DLD1 (cell line): Measurements from ENCODE around the gene KCNMB3.
"Not testable (repeated sequence)": the region's sequence is repeated elsewhere in the genome, so short reads cannot be mapped to it uniquely, and the experiment has no call there.

Experiments
- in situ Hi-C: cut with HindIII; loops from 2 replicates; pipeline ENCODE4 v1.10.0; 2017; ENCODE audit warnings: low sequenced_read_pairs

Gene KCNMB3

GRCh38 chr3:179265092-179265491 lies 14.2 kb upstream of the KCNMB3 start:
- in situ Hi-C loops = no loop called here

- in situ Hi-C loops = no loop called here
Measured at GRCh38 chr3:179264449-179264848, 13.5 kb upstream of the KCNMB3 start.

DNA sequence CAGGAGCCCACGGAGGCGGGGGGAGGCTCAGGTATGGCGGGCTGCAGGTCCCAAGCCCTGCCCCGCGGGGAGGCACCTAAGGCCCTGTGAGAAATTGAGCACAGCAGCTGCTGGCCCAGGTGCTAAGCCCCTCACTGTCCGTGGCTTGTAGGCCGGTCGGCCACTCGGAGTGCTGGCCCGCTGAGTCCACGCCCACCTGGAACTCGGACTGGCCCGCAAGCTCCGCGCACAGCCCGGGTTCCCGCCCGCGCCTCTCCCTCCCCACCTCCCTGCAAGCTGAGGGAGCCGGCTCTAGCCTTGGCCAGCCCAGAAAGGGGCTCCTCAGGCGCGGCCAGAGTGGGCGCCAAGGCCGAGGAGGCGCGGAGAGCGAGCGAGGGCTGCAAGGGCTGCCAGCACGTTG lies 12.2 kb upstream of the KCNMB3 start:
- in situ Hi-C loops = no loop called here

DNA sequence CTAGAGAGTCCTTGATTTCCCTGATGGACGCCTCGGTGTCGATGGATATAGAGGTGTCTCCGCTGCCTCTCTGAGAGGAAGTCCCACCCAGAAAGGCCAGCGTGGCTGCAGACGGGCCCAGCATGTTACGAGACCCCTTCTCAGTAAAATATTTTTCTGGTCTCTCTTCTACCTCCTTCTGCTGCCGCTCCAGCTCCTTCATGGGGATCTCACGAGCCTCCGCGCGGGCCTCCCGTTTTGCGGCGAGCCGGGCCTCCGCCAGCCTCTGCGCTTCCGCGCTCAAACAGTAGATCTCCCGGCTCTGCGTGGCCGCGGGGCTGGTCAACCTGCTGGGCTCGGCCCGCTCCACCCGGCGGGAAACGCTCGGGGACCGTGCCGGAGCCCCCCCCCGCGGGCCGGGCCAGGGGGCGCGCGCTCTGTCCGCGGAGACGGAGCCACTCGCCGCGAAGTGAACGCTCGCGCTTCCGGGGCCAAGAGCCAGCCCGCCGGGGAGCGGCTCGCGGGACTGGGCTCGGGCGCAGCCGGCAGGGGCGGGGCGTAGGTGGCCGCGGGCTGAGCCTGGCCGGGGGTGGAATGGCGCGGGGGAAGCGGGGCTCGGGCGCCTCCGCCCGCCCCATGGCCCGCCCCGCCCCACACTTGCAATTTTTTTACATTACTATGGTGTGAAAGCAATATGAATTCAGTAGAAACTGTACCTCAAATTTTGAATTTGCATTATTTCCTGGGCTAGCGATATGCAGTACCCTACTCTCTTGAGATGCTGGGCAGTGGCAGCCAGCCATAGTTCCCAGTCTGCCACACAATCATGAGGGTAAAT lies 10.2 kb upstream of the KCNMB3 start:
- in situ Hi-C loops = no loop called here

GRCh38 chr3:179259959-179260756 lies 9.2 kb upstream of the KCNMB3 start:
- in situ Hi-C loops = not testable (repeated sequence)

GRCh38 chr3:179258820-179259219 lies 7.9 kb upstream of the KCNMB3 start:
- in situ Hi-C loops = no loop called here

DNA sequence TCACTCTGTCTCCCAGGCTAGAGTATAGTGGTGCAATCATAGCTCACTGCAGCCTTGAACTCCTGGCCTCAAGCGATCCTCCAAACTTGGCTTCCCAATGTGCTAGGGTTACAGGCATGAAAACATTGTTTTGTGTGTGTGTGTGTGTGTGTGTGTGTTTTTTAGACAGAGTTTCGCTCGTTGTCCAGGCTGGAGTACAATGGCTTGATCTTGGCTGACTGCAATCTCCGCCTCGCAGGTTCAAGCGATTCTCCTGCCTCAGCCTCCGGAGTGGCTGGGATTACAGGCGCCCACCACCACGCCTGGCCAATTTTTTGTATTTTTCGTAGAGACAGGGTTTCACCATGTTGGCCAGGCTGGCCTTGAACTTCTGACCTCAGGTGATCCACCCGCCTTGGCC lies 6.8 kb upstream of the KCNMB3 start:
- in situ Hi-C loops = not testable (repeated sequence)

DNA sequence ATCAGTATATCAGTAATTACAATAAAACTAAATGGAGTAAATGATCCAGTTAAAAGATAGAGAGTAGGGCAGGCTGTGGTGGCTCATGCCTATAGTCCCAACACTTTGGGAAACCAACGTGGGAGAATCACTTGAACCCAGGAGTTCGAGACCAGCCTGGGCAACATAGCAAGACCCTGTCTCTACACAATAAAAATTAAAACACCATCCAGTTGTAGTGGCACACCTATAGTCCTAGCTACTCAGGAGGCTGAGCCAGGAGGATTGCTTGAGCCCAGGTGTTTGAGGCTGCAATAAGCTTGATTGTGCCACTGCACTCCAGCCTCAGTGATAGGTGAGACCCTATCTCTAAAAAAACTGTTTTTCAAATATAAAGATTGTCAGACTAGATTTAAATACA lies 5.9 kb upstream of the KCNMB3 start:
- in situ Hi-C loops = no loop called here

DNA sequence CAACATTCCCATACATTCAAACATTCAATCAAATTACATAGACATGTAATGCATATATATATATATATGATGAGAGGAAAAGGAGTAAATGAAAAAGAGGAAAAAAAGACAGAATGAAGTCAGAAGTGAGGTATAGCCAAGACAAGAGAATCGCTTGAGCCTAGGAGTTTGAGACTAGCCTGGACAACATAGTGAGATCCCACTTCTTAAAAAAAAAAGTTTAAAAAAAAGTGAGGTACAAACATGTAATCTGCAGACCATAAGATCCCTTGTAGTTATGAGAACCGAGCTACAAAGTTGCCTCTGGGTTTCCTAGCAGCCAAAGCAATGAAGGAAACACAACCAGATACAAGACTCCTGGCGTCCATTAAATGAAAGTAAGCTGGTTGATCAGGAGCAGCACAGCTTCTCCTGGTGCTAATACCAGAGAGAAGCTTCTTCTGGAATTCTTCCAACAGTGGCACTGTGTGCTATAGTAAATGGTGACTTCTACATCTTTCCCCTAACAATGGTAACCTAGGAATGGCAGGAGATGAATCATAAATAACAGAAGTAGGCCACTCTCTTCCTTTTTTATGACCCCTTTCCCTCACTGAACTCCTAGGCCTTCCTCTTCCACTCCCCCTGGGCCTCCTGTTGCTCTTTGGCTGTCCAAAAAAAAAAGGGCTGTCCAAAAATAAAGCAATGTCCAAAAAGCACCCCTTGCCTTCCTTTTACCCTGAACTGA lies 3.5 kb downstream of the KCNMB3 start:
- in situ Hi-C loops = no loop called here

GRCh38 chr3:179244878-179245277 lies 6.0 kb downstream of the KCNMB3 start:
- in situ Hi-C loops = no loop called here

- in situ Hi-C loops = not testable (repeated sequence)
Measured at GRCh38 chr3:179242859-179243258, 8.1 kb downstream of the KCNMB3 start.

GRCh38 chr3:179240299-179240698 lies 10.6 kb downstream of the KCNMB3 start:
- in situ Hi-C loops = not testable (repeated sequence)

DNA sequence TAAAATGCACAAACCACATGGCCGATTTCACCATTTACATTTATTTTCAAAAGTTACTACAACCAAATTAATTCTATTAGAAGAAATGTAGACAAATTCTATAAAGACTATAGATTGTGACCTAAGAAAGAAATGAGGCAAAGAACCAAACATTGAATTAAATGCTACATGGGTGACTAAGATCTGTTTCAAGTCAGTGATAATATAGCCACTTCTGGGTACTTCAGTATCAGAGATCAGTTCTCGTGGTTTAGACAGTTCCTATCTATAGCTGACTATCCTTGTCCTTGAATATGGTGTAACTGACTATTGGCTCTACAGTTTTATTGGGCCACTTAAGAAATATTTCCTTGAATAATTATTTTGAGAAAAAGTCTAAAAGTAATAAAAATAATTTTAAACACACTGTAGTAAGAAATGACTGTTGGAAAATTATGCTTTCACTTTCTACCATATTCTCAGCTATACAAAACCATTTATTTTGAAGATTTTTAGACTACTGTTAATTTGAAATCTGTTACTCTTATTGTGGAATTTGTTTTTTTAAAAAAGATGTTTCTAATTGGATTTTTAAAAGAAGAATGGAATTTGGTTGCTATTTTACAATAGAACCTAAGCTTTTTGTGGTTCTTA lies 14.1 kb downstream of the KCNMB3 start:
- in situ Hi-C loops = no loop called here

- in situ Hi-C loops = no loop called here
Measured at GRCh38 chr3:179234199-179234598, 16.7 kb downstream of the KCNMB3 start.

DNA sequence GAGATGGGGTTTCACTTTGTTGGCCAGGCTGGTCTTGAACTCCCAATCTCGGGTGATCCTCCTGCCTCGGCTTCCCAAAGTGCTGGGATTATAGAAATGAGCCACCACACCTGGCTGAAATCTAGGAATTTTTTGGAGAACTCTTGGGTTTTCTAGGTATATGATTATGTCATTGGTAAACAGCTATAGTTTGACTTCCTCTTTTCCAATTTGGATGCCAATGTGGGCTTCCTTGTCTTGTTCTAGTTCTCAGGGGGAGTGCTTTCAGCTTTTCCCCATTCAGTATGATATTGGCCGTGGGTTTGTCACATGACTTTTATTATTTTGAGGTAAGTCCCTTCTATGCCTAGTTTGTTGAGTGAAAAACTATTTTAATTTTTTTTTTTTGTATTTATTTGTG lies 17.9 kb downstream of the KCNMB3 start:
- in situ Hi-C loops = no loop called here

GRCh38 chr3:179229177-179229576 lies 21.7 kb downstream of the KCNMB3 start:
- in situ Hi-C loops = no loop called here

DNA sequence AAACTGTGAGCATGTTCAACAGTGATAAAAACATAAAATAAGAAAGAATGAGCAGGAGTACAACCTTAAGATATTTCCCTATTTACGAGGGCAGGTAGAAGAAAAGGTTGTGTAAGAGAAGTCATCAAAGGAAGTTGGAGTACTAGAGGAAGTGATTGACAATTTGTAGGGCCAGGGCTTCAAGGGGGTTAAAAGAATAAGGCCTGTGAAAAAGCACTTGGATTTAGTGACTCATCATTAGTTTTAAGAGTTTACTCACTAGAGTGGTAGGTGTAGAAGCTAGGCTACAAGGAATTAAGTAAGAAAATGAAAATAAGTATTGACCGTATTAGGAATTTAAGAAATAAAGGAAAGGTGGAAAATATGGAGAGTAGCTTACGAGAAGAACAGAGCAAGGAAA lies 23.6 kb downstream of the KCNMB3 start:
- in situ Hi-C loops = no loop called here

GRCh38 chr3:179224584-179224983 lies 26.3 kb downstream of the KCNMB3 start:
- in situ Hi-C loops = no loop called here

GRCh38 chr3:179223548-179223947 lies 27.4 kb downstream of the KCNMB3 start:
- in situ Hi-C loops = no loop called here

- in situ Hi-C loops = not testable (repeated sequence)
Measured at GRCh38 chr3:179218213-179218612, 32.7 kb downstream of the KCNMB3 start.

DNA sequence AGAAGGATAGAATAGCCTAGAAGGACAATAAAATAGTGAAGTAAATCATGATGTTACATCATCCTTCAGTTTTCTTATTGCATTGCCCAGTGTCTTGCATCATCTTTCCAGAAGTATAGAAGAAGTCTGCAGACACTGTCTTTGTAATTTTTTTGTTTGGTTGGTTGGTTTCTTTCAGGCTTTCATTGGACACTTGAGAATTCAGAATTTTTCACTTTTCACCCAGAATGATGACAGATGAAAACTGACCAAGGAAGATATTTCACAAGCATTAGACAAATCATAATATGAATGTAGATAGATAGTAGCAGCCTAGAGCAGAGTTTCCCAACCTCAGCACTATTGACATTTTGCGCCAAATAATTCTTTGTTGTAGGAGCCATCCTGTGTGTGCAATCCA lies 35.4 kb downstream of the KCNMB3 start:
- in situ Hi-C loops = not testable (repeated sequence)
